Fibroblast of skin of right biceps (primary cell): ENCODE data around the gene MYH1.

ENCODE experiments used
- DNase-seq: peaks from one replicate; pipeline ENCODE4 v3.0.0-alpha.2; 2013

Gene MYH1

GRCh38 chr17:10477701-10478100 is 40.6 kb downstream of the MYH1 start:
- DNase-seq, result no peak

- peak; percentile 37 for DNase-seq
Observed at GRCh38 chr17:10474536-10474935, 43.8 kb downstream of the MYH1 start.

- DNase-seq, result peak; percentile 26
Observed at GRCh38 chr17:10471858-10472257, 46.5 kb downstream of the MYH1 start.

- no peak for DNase-seq
Observed at GRCh38 chr17:10469459-10469858, 48.9 kb downstream of the MYH1 start, which contains the start of gene MYH4. Gene MYH4 (minus strand): TSS chr17:10469559. CDS start chr17:10466745, 2,814 bp downstream.

GRCh38 chr17:10463402-10463801 is 54.9 kb downstream of the MYH1 start:
- DNase-seq, result no peak

GRCh38 chr17:10460062-10460461 is 58.3 kb downstream of the MYH1 start:
- no peak for DNase-seq

- no peak for DNase-seq
Observed at GRCh38 chr17:10458701-10459100, 59.6 kb downstream of the MYH1 start.

- no peak for DNase-seq
Observed at GRCh38 chr17:10457952-10458351, 60.4 kb downstream of the MYH1 start.

- DNase-seq, result no peak
Observed at GRCh38 chr17:10447026-10447931, 71.1 kb downstream of the MYH1 start.
